Brain pericyte (primary cell): ENCODE data around the gene ENDOV.
"Not testable (repeated sequence)": the region's sequence is repeated elsewhere in the genome, so short reads cannot be mapped to it uniquely, and the experiment has no call there.

ENCODE experiments used
- DNase-seq: peaks from one replicate; pipeline ENCODE4 v3.0.0-alpha.2; 2012; ENCODE audit warnings: low read depth, low spot score

ENDOV gene

DNA sequence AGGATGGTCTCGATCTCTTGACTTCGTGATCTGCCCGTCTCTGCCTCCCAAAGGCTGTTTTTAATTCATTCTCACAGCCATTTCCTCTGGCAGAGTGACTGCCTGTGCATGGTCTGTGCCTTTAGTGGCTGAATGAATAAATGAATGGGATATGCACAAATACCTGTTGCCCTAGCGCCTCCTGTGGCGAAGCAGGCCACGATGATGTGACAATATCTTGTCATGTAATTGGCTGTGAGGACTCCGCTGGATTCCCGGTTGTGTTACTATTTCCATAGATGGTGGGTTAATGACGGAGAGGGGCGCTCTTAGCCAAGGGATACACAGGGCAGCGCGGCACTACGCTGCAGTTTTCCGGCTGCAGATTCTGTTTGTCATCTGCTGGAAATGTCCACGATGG lies 26.8 kb upstream of the ENDOV start:
- no peak for DNase-seq

DNA sequence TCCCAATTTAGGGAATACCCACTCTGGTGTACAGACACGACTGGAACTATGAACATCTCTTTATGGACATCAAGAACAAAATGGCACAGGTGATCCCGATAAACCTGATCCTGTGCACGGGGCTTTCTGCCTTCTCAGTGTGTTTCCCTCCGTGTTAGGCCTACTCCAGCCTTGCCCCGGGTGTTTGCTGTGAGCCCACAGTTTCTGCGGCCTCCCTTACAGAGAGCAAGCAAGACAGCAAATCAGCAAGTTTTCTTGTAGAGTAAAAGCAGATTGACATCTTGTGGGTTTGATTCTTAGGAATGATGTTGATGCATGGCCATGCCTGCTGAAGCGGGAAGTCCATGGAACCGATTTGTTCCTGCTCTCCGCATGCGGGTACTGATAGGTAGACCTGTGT lies 26.4 kb upstream of the ENDOV start:
- no peak for DNase-seq

DNA sequence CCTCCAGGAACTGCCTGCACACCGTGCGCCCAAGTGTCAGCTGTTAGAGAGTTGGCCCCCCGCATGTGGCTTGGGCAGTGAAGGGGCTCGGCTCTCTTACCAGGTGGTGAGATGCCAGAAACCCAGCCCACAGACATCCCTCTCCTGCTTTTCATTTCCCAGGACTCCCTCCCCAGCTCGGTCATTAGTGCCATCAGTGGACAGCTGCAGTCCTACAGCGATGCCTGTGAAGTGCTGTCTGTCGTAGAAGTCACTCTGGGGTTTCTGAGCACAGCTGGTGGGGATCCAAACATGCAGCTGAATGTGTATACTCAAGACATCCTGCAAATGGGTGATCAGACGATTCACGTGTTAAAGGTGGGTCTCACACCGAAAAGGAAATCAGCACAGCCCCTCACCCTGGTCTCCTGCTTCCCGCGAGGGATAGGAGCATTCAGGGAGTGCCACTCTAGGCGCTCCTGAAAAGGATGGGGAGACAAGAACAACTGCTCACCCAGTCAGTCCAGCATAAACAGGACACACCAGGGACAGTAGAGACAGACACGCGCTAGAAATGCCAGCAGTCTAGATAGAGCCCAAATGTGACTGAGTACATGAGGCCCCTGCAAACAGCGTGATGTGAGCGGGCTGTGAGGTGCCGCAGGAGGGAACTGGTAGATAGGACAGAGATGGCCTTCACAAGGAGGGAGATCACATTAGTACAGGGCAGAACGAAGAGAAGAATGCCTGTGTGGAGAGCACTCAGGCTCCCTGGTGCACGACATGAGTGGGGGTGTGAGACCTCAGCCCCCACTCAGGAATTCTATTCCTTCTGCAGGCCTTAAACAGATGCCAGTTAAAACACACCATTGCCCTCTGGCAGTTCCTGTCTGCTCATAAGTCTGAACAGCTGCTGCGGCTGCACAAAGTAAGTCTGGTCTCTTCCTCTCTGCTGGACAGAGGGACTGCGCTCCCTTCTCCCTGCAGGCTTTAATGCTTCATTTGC lies 25.7 kb upstream of the ENDOV start:
- DNase-seq = no peak

DNA sequence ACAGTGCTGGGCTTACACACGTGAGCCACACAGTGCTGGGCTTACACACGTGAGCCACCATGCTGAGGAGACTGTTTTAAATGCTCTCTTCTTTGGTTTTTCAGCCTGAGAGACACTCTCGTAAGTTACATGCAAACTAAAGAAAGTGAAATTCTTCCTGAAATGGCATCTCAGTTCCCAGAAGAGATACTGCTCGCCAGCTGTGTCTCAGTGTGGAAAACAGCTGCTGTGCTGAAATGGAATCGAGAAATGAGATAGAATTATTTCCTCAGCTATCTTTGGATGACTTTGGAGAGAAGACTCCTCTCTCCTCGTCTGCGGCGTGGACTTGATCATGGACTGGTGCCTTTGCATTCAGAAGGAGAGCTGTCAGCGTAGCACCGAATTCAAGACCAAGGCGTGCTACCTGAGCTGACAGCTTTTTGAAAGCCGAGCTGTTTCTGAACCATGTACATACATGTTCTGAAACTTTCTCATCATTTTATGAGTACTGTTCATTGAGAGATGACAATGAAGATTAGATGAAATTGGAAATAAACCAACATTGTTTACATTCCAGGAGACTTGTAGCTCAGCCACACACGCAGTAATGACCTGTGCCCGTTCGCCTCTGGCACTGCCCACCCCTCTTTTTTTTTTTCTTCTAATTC lies 21.6 kb upstream of the ENDOV start:
- DNase-seq = no peak

DNA sequence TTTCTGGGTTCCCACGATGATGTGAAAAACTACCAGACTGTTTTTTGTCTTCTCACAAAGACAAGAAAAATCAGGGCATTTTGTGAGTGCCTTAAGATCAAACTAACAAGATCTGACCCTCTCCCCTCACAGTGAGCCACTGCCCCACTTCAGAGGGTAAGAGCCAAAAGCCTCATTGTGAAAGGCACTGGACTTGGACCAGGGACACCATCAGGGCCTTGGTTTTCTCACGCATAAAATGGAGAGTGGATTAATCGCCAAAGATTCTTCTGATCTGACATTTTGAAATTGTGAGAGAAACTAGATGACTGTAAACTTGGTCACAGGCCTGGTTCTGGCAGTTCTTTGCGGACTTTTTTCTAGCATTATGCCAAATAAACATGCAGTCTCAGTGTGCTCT lies 21.0 kb upstream of the ENDOV start:
- no peak for DNase-seq

DNA sequence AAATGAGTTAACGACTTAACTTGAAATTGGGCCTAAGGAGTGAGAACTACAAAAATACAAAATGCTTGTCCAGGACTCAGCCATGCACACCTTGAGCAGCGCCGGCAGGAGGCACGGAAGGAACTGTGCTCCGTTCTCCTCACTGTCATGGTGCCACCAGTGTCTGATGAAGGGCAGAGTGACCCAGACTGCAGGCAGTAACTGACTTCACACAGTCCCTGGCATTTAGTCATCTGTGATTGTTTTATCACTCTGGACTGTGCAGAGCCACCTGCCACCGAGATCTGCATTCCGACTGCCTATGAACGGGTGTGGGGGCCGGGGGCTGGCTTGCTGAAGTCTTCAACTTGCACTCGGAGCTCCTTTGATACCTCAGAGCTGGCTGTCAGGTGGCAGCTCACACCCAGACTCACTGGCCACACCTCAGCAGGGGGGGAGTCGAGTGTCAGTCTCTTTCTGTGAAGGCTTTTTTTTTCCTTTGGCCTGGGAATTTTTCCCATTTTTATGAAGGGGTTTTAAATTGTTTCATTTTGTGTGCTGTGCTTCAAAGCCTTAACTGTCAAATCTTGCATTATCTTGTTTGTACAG lies 20.2 kb upstream of the ENDOV start:
- no peak for DNase-seq

DNA sequence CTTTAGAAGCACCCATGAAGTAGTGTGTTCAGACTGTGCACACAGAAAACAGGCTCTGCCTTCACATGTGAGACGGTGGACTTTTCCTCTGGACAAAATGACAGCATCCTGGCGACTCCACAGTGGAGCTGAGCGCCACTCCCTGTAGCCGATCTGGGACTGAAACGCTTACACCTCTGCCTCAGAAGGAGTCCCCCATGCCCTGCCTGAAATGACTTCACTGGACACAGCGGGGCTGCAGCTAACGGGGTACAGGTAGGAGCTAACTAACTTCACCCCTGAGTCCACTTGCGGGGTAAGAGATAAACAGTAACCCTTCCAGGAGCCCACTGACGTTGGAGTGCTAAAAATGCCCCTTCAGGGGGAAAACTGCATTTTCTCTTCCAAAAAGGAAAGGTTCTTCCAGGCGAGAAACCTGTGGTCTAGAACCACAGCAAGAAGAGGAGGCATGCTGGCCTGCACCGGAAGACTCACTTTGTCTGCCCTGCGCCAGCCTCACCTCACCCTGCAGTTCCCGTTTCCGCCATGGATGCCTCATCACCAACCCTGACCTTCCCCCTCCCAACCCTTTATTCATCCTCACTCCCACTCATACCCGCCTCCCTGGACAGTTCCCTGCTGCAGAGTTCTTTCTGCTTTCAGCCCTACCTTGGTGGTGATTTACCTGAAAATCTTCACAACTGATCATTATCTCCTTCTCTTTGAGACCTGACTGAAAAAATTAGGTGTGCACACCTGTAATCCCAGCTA lies 19.4 kb upstream of the ENDOV start:
- no peak for DNase-seq

DNA sequence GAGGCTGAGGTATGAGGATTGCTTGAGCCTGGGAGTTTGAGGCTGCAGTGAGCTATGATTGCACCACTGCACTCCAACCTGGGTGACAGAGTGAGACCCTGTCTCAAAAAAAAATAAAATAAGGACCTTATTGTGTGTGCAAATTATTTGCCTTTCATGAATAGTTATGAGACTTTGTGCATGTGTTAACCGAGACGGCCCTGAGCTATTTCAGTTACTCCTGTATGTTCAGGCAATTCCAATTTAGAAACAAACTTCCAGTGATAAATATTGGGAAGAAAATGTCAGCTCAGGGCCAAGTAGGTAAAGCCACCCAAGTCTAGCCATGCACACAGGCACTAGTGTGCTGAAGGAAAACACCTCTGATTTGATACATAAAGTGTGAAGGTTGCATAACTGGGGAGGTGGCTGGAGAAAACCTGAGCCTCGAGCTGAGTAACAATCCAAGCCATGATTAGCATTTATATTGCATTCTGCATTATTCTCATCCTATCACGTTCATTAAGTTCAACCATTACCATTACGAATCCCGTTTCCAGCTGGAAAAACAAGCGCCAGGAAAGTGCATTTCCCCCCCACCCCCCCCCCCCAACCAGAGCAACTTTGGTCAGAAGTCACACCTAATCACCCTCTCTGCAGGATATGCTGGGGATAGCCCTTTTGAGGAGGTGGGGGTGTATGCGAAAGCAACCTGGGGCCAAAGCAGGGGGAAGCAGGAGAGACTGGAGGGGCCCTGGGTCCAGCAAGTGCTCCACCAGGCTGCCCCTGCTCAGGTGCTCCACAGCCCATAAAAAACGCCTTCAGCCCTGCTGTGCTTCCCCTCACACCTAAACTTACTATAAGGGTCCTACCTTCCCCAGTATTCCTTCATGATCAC lies 18.6 kb upstream of the ENDOV start:
- no peak for DNase-seq

DNA sequence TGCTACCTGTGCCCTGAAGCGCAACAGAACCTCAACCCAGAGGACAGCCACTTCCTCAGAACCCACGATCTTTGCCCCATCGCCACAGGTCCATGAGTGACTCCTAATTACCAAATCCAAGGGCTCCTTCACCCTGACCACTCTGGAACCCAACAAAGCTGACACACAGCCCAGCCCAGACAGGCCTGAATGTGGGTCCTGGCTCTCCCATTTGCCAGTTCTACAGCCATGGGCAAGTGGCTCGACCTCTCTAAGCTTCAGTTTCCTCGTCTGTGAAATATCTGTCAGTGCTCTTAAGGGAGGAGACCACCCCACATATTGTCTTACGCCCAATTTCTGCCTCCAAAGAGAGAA lies 18.0 kb upstream of the ENDOV start:
- DNase-seq = no peak

DNA sequence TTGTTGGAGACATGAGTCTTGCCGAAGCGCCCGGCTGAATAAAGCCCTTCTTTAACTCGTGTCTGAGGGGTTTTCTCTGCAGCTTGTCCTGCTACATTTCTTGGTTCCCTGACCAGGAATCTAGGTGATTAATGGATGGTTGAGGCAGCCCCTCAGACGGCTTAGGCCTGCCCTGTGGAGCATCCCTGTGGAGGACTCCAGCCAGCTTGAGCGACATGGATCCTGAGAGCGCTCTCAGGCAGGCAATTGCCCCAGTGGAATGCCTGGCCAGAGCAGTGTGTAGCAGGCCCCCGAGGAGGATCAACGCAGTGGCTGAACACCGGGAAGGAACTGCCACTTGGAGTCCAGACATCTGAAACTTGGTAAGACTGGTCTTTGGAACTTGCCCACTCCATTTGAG lies 17.3 kb upstream of the ENDOV start:
- no peak for DNase-seq

DNA sequence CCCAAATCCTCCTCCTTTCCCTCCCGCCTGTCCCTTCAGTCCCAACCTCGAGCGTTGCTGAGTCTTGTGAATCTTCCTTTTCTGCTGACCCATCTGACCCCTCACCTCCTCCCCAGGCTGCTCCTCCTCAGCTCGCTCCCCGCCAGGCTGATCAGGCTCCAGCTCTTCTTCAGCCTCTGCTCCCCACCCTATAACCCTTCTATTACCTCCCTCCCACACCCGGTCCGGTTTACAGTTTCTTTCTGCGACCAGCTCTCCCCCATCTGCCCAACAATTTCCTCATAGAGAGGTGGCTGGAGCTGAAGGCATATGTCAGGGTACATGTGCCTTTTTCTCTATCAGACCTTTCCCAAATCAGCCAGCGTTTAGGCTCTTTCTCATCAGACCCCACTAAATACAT lies 13.9 kb upstream of the ENDOV start:
- DNase-seq = not testable (repeated sequence)

DNA sequence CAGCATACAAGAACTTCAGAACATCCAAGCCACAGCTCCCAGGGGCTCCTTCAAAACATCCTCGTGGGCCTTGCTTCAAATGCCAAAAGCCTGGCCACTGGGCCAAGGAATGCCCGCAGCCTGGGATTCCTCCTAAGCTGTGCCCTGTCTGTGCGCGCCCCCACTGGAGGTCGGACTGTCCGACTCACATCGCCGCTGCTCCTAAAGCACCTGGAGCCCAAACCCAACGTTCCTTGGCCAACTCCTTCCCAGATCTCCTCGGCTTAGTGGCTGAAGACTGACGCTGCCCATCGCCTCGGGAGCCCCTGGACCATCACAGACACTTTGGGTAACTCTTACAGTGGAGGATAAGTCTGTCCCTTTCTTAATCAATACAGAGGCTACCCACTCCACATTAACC lies 12.9 kb upstream of the ENDOV start:
- not testable (repeated sequence) for DNase-seq

DNA sequence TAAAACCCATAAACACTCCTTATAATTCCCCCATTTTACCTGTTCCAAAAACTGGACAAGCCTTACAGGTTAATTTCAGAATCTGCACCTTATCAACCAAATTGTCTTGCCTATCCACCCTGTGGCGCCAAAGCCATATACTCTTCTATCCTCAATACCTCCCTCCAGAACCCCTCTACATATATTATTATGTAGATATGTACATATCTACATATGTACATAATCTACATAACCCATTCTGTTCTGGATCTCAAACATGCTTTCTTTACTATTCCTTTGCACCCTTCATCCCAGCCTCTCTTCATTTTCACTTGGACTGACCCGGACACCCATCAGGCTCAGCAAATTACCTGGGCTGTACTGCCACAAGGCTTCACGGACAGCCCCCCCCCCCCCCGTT lies 12.0 kb upstream of the ENDOV start:
- no peak for DNase-seq

DNA sequence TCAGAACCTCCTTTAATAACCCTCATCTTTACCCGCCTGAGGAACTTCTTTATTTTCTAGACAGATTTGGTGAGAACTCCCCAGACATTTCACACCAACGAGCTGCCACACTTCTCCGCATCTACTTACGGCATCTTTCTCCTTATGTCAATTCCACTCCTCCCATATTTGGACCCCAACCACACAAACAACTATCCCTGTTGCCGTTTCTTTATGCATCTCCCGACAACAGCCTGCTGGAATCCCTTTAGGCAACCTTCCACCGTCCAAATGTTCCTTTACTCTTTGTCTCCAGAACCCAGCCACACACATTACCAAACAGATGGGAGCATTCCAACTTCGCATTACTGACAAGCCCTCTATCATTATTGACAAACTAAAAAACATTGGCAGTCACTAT lies 8.8 kb upstream of the ENDOV start:
- no peak for DNase-seq

DNA sequence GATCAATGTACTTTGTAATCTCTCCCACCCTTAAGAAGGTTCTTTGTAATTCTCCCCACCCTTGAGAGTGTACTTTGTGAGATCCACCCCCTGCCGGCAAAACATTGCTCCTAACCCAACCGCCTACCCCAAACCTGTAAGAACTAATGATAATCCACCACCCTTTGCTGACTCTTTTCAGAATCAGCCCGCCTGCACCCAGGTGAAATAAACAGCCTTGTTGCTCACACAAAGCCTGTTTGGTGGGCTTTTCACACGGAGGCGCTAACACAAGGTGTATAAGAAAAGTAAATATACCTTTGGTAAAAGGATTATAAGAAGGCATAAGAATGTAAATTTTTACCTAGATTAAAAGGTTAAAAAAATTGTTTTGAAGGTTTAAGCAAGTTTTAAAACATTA lies 7.0 kb upstream of the ENDOV start:
- not testable (repeated sequence) for DNase-seq

DNA sequence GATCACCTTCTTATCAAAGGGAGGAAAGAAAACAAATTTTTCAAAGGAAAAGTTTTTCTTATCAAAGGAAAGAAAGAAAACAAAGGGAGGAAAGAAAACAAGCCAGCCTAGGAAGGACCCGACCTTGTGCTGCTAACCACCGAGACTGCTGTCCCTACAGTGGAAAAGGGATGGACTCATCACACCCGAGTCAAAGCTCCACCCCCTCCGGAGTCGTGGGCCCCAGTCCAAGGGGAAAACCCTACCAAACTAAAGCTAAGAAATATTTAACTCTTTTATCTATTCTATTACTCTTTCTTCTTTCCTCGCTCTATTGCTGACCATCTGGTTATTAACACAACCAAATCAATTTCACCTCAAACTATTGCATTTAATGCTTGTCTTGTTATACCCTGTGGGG lies 6.1 kb upstream of the ENDOV start:
- DNase-seq = no peak

DNA sequence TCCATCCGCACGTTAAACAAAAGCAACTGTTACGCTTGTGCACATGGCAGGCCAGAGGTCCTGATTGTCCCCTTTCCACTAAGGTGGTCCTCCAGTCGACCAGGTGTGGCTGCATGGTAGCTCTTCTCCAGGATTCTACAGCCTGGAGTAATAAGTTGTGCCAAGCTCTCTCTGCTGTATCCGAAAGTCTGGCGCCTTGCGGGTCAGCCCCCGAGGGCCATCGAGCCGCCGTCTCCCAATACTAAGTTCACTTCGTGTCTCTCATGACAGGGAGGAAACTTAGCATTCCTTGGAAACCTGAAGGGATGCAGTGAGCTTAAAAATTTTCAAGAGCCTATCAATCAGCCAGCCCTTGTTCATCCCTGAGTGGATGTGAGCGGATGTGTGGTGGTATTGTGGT lies 5.3 kb upstream of the ENDOV start:
- DNase-seq = no peak

DNA sequence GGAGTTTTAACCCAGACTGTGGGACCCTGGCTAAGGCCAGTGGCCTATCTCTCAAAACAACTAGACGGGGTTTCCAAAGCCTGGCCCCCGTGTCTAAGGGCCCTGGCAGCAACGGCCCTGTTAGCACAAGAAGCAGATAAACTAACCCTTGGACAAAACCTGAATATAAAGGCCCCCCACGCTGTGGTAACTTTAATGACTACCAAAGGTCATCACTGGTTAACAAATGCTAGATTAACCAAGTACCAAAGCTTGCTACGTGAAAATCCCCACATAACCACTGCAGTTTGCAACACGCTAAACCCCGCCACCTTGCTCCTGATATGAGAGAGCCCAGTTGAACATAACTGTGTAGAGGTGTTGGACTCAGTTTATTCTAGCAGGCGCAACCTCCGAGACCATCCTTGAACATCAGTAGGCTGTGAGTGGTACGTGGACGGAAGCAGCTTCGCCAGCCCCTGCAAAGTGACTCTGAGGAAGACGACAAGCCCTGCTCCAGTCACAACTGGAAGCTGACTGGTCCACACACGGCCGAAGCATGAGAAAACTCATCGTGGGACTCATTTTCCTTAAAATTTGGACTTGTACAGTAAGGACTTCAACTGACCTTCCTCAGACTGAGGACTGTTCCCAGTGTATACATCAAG lies 4.4 kb upstream of the ENDOV start:
- DNase-seq = not testable (repeated sequence)

DNA sequence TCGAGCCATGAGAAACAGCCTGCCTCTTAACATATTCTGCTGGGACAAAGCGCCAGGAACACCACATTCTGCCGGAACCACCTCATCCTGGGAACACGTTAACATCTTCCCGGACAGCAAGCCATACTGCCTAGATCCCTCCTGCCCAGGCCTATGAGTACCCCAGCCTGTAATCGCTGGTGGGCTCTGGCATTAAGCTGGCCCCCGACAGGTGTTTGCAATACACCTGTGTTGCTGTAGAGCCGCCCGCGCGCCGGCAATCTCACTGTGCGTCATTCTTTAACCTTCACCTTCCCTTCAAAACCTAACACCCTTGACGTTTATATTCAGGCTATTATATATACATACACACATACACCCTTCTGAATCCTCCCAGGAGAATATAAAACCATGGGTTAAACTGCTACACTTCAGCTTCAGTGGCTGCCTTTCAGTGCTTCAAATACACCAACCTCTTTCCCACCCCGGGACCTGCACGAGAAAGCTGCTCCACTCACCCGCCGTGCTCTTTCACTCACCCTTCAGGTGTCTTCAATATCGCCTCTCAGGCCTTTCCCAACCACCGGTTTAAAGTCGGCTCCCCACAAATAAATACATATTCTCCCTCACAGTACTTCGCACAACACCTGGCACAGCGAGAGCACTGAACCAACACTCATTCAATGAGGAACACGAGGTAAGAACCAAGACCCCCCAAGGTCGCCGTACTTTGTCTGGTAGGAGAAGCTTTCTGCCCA lies 1.0 kb upstream of the ENDOV start:
- no peak for DNase-seq

DNA sequence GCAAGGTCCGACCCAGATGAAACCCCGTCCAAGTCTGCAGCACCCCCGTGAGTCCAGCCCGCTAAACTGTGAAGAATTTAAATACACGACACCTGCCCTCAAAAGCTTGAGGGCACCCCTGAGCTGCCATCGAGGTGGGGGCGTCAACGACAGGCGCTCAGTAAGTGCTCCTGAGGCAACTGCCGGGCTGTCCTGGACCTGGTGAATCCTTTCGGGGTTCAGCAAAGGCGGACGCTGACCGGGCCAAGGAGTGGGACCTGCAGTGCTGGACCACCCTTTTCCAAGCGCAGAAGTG lies 512 bp upstream of the ENDOV start:
- no peak for DNase-seq
